SK-N-SH treated with all-trans-retinoic acid at 6 μM for 48 hours (cell line): ENCODE measurements around the gene HNRNPUL1.

Experiments used
- ARNTL ChIP-seq: fragments of 450-650 bp; formaldehyde crosslinking; IDR thresholded peaks from 2 replicates; pipeline ENCODE4 v1.5.0; 2020; ENCODE audit warnings: low read depth, mild to moderate bottlenecking, moderate library complexity, borderline replicate concordance
- BACH2 ChIP-seq: fragments of 250-450 bp; sonication (Bioruptor Pico); IDR thresholded peaks from 2 replicates; pipeline ENCODE4 v1.9.0; 2021; ENCODE audit warnings: mild to moderate bottlenecking, borderline replicate concordance
- CSDC2 ChIP-seq: fragments of 250-450 bp; sonication (Bioruptor Pico); IDR thresholded peaks from 2 replicates; pipeline ENCODE4 v1.5.0; 2020; ENCODE audit warnings: mild to moderate bottlenecking, moderate library complexity
- ESRRG ChIP-seq: fragments of 250-450 bp; sonication (Bioruptor Pico); IDR thresholded peaks from 2 replicates; pipeline ENCODE4 v1.6.1; 2021; ENCODE audit warnings: mild to moderate bottlenecking
- GLIS3 ChIP-seq: fragments of 250-450 bp; sonication (Bioruptor Pico); IDR thresholded peaks from 2 replicates; pipeline ENCODE4 v1.5.0; 2020; ENCODE audit warnings: mild to moderate bottlenecking, moderate library complexity
- ISL1 ChIP-seq: fragments of 250-450 bp; sonication (Bioruptor Pico); IDR thresholded peaks from 2 replicates; pipeline ENCODE4 v2.1.2; 2022; ENCODE audit warnings: mild to moderate bottlenecking, moderate library complexity
- OSR1 ChIP-seq: fragments of 250-450 bp; sonication (Bioruptor Pico); IDR thresholded peaks from 2 replicates; pipeline ENCODE4 v1.8.0; 2022; ENCODE audit warnings: moderate library complexity, mild to moderate bottlenecking, inconsistent platforms
- RARB ChIP-seq: fragments of 250-450 bp; sonication (Bioruptor Pico); IDR thresholded peaks from 2 replicates; pipeline ENCODE4 v1.8.0; 2021; ENCODE audit warnings: mild to moderate bottlenecking, moderate library complexity
- ZFP3 ChIP-seq: fragments of 250-450 bp; sonication (Bioruptor Pico); IDR thresholded peaks from 2 replicates; pipeline ENCODE4 v1.5.0; 2020; ENCODE audit warnings: mild to moderate bottlenecking, moderate library complexity
- ZFP30 ChIP-seq: fragments of 450-650 bp; formaldehyde crosslinking; IDR thresholded peaks from 2 replicates; pipeline ENCODE4 v1.5.0; 2022; ENCODE audit warnings: mild to moderate bottlenecking, moderate library complexity
- ZNF8 ChIP-seq: fragments of 450-650 bp; formaldehyde crosslinking; IDR thresholded peaks from 2 replicates; pipeline ENCODE4 v1.5.0; 2020; ENCODE audit warnings: mild to moderate bottlenecking, moderate library complexity
- TF ChIP-seq, protein P1 (sequence below): fragments of 250-450 bp; sonication (Bioruptor Pico); IDR thresholded peaks from 2 replicates; pipeline ENCODE4 v1.8.0; 2020; ENCODE audit warnings: mild to moderate bottlenecking, moderate library complexity, borderline replicate concordance
- TF ChIP-seq, protein P2 (sequence below): fragments of 250-450 bp; sonication (Bioruptor Pico); IDR thresholded peaks from 2 replicates; pipeline ENCODE4 v1.5.1; 2020; ENCODE audit warnings: low read depth, mild to moderate bottlenecking, moderate library complexity
- TF ChIP-seq, protein P3 (sequence below): fragments of 250-450 bp; sonication (Bioruptor Pico); IDR thresholded peaks from 2 replicates; pipeline ENCODE4 v1.8.0; 2021; ENCODE audit warnings: low read depth, mild to moderate bottlenecking, moderate library complexity, borderline replicate concordance

DNA sequence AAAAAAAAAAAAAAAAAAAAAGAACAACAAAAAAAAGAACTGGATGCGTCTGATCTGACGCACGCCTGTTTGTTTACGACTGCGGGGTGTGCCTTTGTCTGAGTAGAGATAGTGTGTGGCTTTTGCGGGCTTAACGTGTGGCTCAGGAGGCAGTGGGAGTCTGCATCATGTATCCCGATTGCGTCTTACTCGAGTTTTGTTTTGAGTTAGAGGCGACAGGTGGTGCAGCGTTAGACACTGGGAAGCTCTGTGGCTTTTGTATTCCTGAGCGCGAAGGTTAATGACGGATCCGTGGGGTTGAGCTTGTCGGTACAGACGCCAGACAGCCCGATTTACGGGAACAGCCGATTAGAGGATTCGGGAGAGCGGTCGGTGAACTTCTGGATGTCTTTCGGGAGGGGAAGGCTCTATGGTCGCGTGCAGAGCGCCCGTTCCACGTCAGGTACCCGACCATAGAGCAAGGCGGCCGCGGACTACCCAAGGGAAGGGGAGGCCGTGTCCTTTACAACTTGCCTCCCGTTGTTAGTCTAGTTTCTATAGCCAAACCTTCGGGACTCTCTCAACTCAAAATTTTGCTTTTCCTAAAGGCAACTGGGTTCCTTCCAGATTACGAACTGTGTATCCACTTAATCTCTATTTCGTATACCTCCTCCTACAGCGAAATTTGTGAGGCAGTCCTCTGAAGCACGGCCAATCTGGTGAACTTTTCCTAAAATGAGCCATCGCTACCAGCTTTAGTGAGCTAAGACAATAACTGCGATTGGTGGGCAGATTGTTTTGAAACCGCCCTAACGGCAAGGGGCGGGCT, 926 bp upstream of the HNRNPUL1 start:
- TF ChIP-seq OSR1 (CRISPR knock-in tag) (no peak), ISL1 (no peak), ZNF8 (CRISPR knock-in tag) (no peak), RARB (CRISPR knock-in tag) (no peak), BACH2 (CRISPR knock-in tag) (no peak), ESRRG (no peak), CSDC2 (CRISPR knock-in tag) (no peak), ARNTL (CRISPR knock-in tag) (no peak), GLIS3 (no peak), ZFP3 (CRISPR knock-in tag) (no peak), ZFP30 (CRISPR knock-in tag) (no peak)
- TF ChIP-seq, protein P1, sequence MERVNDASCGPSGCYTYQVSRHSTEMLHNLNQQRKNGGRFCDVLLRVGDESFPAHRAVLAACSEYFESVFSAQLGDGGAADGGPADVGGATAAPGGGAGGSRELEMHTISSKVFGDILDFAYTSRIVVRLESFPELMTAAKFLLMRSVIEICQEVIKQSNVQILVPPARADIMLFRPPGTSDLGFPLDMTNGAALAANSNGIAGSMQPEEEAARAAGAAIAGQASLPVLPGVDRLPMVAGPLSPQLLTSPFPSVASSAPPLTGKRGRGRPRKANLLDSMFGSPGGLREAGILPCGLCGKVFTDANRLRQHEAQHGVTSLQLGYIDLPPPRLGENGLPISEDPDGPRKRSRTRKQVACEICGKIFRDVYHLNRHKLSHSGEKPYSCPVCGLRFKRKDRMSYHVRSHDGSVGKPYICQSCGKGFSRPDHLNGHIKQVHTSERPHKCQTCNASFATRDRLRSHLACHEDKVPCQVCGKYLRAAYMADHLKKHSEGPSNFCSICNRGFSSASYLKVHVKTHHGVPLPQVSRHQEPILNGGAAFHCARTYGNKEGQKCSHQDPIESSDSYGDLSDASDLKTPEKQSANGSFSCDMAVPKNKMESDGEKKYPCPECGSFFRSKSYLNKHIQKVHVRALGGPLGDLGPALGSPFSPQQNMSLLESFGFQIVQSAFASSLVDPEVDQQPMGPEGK (CRISPR knock-in tag) = no peak
- TF ChIP-seq, protein P2, sequence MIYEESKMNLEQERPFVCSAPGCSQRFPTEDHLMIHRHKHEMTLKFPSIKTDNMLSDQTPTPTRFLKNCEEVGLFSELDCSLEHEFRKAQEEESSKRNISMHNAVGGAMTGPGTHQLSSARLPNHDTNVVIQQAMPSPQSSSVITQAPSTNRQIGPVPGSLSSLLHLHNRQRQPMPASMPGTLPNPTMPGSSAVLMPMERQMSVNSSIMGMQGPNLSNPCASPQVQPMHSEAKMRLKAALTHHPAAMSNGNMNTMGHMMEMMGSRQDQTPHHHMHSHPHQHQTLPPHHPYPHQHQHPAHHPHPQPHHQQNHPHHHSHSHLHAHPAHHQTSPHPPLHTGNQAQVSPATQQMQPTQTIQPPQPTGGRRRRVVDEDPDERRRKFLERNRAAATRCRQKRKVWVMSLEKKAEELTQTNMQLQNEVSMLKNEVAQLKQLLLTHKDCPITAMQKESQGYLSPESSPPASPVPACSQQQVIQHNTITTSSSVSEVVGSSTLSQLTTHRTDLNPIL (CRISPR knock-in tag) = no peak
- TF ChIP-seq, protein P3, sequence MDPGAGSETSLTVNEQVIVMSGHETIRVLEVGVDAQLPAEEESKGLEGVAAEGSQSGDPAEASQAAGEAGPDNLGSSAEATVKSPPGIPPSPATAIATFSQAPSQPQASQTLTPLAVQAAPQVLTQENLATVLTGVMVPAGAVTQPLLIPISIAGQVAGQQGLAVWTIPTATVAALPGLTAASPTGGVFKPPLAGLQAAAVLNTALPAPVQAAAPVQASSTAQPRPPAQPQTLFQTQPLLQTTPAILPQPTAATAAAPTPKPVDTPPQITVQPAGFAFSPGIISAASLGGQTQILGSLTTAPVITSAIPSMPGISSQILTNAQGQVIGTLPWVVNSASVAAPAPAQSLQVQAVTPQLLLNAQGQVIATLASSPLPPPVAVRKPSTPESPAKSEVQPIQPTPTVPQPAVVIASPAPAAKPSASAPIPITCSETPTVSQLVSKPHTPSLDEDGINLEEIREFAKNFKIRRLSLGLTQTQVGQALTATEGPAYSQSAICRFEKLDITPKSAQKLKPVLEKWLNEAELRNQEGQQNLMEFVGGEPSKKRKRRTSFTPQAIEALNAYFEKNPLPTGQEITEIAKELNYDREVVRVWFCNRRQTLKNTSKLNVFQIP (CRISPR knock-in tag) = no peak
